Neural cell (in vitro differentiated cells): ENCODE data around the gene KMO. TPM values are rescaled to one million over a fixed set of nuclear protein-coding genes. Genes with fewer than 3 reads are reported as not detected.

Source experiments
- H2AFZ ChIP-seq: fragments of 200-600, 300-800 bp; sonication (generic), shearing (Covaris generic); 2 replicates; pipeline ENCODE4 v1.6.0; 2014; ENCODE audit warnings: low read depth, mild to moderate bottlenecking, antibody characterized with exemption, low read length, moderate library complexity
- H3F3A ChIP-seq: fragments of 200-600 bp; shearing (Covaris generic); 2 replicates; pipeline ENCODE4 v1.6.1; 2016; ENCODE audit warnings: mild to moderate bottlenecking, moderate library complexity, mixed read lengths, antibody characterized with exemption, low read length; ENCODE audit not compliant: insufficient read depth, poor library complexity, severe bottlenecking
- H3K27ac ChIP-seq: fragments of 200-600, 300-800 bp; sonication (generic), shearing (Covaris generic); 2 replicates; pipeline ENCODE4 v1.5.1; 2014; ENCODE audit warnings: mild to moderate bottlenecking, low read length, moderate library complexity
- H3K27me3 ChIP-seq: fragments of 300-800, 200-600 bp; sonication (generic), shearing (Covaris generic); 2 replicates; pipeline ENCODE4 v1.6.0; 2014; ENCODE audit warnings: mild to moderate bottlenecking, low read depth, low read length, moderate library complexity; ENCODE audit not compliant: insufficient read depth
- H3K36me3 ChIP-seq: fragments of 300-800, 200-600 bp; sonication (generic), shearing (Covaris generic); 2 replicates; pipeline ENCODE4 v1.5.1; 2014; ENCODE audit warnings: mild to moderate bottlenecking, antibody characterized with exemption, low read length, moderate library complexity; ENCODE audit not compliant: insufficient read depth
- H3K4me2 ChIP-seq: fragments of 300-800, 200-600 bp; sonication (generic), shearing (Covaris generic); 2 replicates; pipeline ENCODE4 v1.6.0; 2014; ENCODE audit warnings: mild to moderate bottlenecking, low read length
- H3K4me3 ChIP-seq: fragments of 300-800, 200-600 bp; sonication (generic), shearing (Covaris generic); 2 replicates; pipeline ENCODE4 v1.5.1; 2014; ENCODE audit warnings: mild to moderate bottlenecking, low read length, moderate library complexity
- H3K79me2 ChIP-seq: fragments of 200-600 bp; shearing (Covaris generic); replicated peaks from 2 replicates; pipeline ENCODE4 v1.6.0; 2014; ENCODE audit warnings: mild to moderate bottlenecking, low read length, moderate library complexity; ENCODE audit not compliant: insufficient read depth
- H3K9ac ChIP-seq: fragments of 300-800, 200-600 bp; sonication (generic), shearing (Covaris generic); 2 replicates; pipeline ENCODE4 v1.6.1; 2016; ENCODE audit warnings: mild to moderate bottlenecking, low read length, mixed read lengths
- H3K9me2 ChIP-seq: fragments of 200-600 bp; shearing (Covaris generic); 2 replicates; pipeline ENCODE4 v1.6.1; 2016; ENCODE audit warnings: mild to moderate bottlenecking, low read length, mixed read lengths; ENCODE audit not compliant: insufficient read depth
- H3K9me3 ChIP-seq: fragments of 200-600, 300-800 bp; sonication (generic), shearing (Covaris generic); 2 replicates; pipeline ENCODE4 v1.6.1; 2016; ENCODE audit warnings: mild to moderate bottlenecking, mixed run types, low read length, moderate library complexity, mixed read lengths
- H4K20me1 ChIP-seq: fragments of 200-600 bp; shearing (Covaris generic); 2 replicates; pipeline ENCODE4 v1.6.1; 2016; ENCODE audit warnings: mild to moderate bottlenecking, mixed run types; ENCODE audit not compliant: insufficient read depth
- CTCF ChIP-seq: fragments of 450-650 bp; IDR thresholded peaks from 2 replicates; pipeline ENCODE4 v1.5.1; 2014; ENCODE audit warnings: antibody characterized with exemption, mild to moderate bottlenecking, moderate library complexity; ENCODE audit not compliant: poor library complexity, severe bottlenecking
- EP300 ChIP-seq: fragments of 450-650 bp; conservative IDR thresholded peaks from 2 replicates; pipeline ENCODE4 v1.6.1; 2014; ENCODE audit warnings: antibody characterized with exemption, mild to moderate bottlenecking, moderate library complexity; ENCODE audit not compliant: poor library complexity, severe bottlenecking
- EZH2 ChIP-seq: fragments of 200-600, 300-800 bp; shearing (Covaris generic), sonication (generic); IDR thresholded peaks from 2 replicates; pipeline ENCODE4 v1.6.1; 2014; ENCODE audit warnings: antibody characterized with exemption, low read length, borderline replicate concordance, mild to moderate bottlenecking; ENCODE audit not compliant: insufficient read depth, poor library complexity, severe bottlenecking
- MXI1 ChIP-seq: fragments of 450-650 bp; conservative IDR thresholded peaks from 2 replicates; pipeline ENCODE4 v1.6.1; 2014; ENCODE audit warnings: antibody characterized with exemption, mild to moderate bottlenecking; ENCODE audit not compliant: poor library complexity, severe bottlenecking
- POLR2AphosphoS5 ChIP-seq: IDR thresholded peaks from 2 replicates; pipeline ENCODE4 v1.6.1; 2012
- RAD21 ChIP-seq: fragments of 450-650 bp; conservative IDR thresholded peaks from 2 replicates; pipeline ENCODE4 v1.6.1; 2014; ENCODE audit warnings: antibody characterized with exemption, mild to moderate bottlenecking, moderate library complexity
- REST ChIP-seq: IDR thresholded peaks from 2 replicates; pipeline ENCODE4 v1.6.1; 2012; ENCODE audit warnings: borderline replicate concordance
- SMC3 ChIP-seq: fragments of 450-650 bp; conservative IDR thresholded peaks from 2 replicates; pipeline ENCODE4 v1.6.1; 2014; ENCODE audit warnings: antibody characterized with exemption, mild to moderate bottlenecking, moderate library complexity; ENCODE audit not compliant: poor library complexity
- TAF1 ChIP-seq: IDR thresholded peaks from 2 replicates; pipeline ENCODE4 v1.6.1; 2012; ENCODE audit warnings: low read depth
- polyA plus RNA-seq: library from polyadenylated mRNA; depleted of rRNA; stranded (reverse); fragments of >200 nt; gene quantifications from 2 replicates; pipeline ENCODE4 v1.2.3, GENCODE V29; 2014

The KMO gene
- polyA plus RNA-seq, 1 donor from 2014 or later = 0.72 TPM

GRCh38 chr1:241586905-241587512, 54.8 kb downstream of the KMO start:
- Histone ChIP-seq H3K36me3 (no peaks in the 10 kb centered on the region), H3K4me2 (no peak overlapping the region), H3K4me3 (no peak overlapping the region), H2AFZ (no peak overlapping the region), H4K20me1 (no peaks in the 10 kb centered on the region), H3K27ac (no peak overlapping the region), H3K9me3 (no peaks in the 10 kb centered on the region), H3K9ac (no peak overlapping the region), H3K9me2 (no peaks in the 10 kb centered on the region), H3K79me2 (no peaks in the 10 kb centered on the region), H3F3A (no peaks in the 10 kb centered on the region), H3K27me3 (no peaks in the 10 kb centered on the region)
- TF ChIP-seq MXI1 = no peak
- no peak for TF ChIP-seq REST
- no peak for TF ChIP-seq EP300
- no peak for TF ChIP-seq POLR2AphosphoS5
- TF ChIP-seq CTCF = no peak
- TF ChIP-seq EZH2 = no peak
- TF ChIP-seq SMC3 = no peak
- TF ChIP-seq TAF1 = no peak
- no peak for TF ChIP-seq RAD21

- Histone ChIP-seq H4K20me1 (no peaks in the 10 kb centered on the region), H3K9me2 (no peaks in the 10 kb centered on the region), H3K36me3 (no peaks in the 10 kb centered on the region), H3K9ac (no peak overlapping the region), H2AFZ (no peak overlapping the region), H3F3A (no peaks in the 10 kb centered on the region), H3K27me3 (no peaks in the 10 kb centered on the region), H3K27ac (no peak overlapping the region), H3K9me3 (no peaks in the 10 kb centered on the region), H3K4me3 (no peak overlapping the region), H3K79me2 (no peaks in the 10 kb centered on the region), H3K4me2 (no peak overlapping the region)
- TF ChIP-seq TAF1 (no peak), EP300 (no peak), CTCF (no peak), RAD21 (no peak), EZH2 (no peak), REST (no peak), MXI1 (no peak), SMC3 (no peak), POLR2AphosphoS5 (no peak)
These were observed 57.3 kb downstream of the KMO start for GRCh38 chr1:241589521-241589920.
